WTC11 (cell line): ENCODE measurements around the gene CLEC17A. TPM values are rescaled to one million over a fixed set of nuclear protein-coding genes. Genes with fewer than 3 reads are reported as not detected.
"Not testable (repeated sequence)": the region's sequence is repeated elsewhere in the genome, so short reads cannot be mapped to it uniquely, and the experiment has no call there.

Source experiments
- ATAC-seq: fragments of 200-7000 bp; cut with Tn5 transposase; 2 replicates; pipeline ENCODE4 v1.10.0; 2021; ENCODE audit warnings: mild to moderate bottlenecking, moderate library complexity
- CTCF ChIA-PET: fragments of 300-600 bp; sonication (Branson Sonifier 250); formaldehyde crosslinking; loops from one replicate; lab custom pipeline; 2021; ENCODE audit warnings: antibody characterized with exemption; lab: Charles Lee
- POLR2A ChIA-PET: fragments of 350-600 bp; sonication (Branson Sonifier 250); formaldehyde crosslinking; loops from one replicate; lab custom pipeline; 2021; ENCODE audit warnings: antibody characterized with exemption; lab: Charles Lee
- DNase-seq: peaks from one replicate; pipeline ENCODE4 v3.0.0; 2021; ENCODE audit warnings: low spot score
- H3K27ac Mint-ChIP-seq: 2 replicates; pipeline ENCODE4 v1.8.0; 2021; ENCODE audit warnings: mixed read lengths
- H3K27me3 Mint-ChIP-seq: 2 replicates; pipeline ENCODE4 v1.8.0; 2021; ENCODE audit warnings: low read depth, mild to moderate bottlenecking, moderate library complexity, mixed read lengths
- H3K36me3 Mint-ChIP-seq: 2 replicates; pipeline ENCODE4 v1.8.0; 2021; ENCODE audit warnings: mixed read lengths
- H3K4me1 Mint-ChIP-seq: 2 replicates; pipeline ENCODE4 v1.8.0; 2022; ENCODE audit warnings: mixed read lengths
- H3K4me3 Mint-ChIP-seq: 2 replicates; pipeline ENCODE4 v1.8.0; 2021; ENCODE audit warnings: mild to moderate bottlenecking, moderate library complexity, mixed read lengths
- H3K9me3 Mint-ChIP-seq: 2 replicates; pipeline ENCODE4 v1.8.0; 2021; ENCODE audit warnings: mixed read lengths
- ELF4 ChIP-seq: sonication (generic); formaldehyde crosslinking; IDR thresholded peaks from 2 replicates; pipeline ENCODE4 v1.8.1; 2022; ENCODE audit warnings: low read depth, mild to moderate bottlenecking, moderate library complexity, missing genetic modification reagents
- ERG ChIP-seq: fragments of 250-450 bp; sonication (Bioruptor Pico); IDR thresholded peaks from 2 replicates; pipeline ENCODE4 v1.8.0; 2021; ENCODE audit warnings: mild to moderate bottlenecking
- GABPB1 ChIP-seq: sonication (generic); formaldehyde crosslinking; IDR thresholded peaks from 2 replicates; pipeline ENCODE4 v1.8.1; 2023; ENCODE audit warnings: mild to moderate bottlenecking, missing genetic modification reagents
- MXD4 ChIP-seq: fragments of 250-450 bp; sonication (Bioruptor Pico); IDR thresholded peaks from 2 replicates; pipeline ENCODE4 v1.8.0; 2021; ENCODE audit warnings: mild to moderate bottlenecking, moderate library complexity, borderline replicate concordance
- OVOL2 ChIP-seq: fragments of 250-450 bp; sonication (Bioruptor Pico); IDR thresholded peaks from 2 replicates; pipeline ENCODE4 v1.9.0; 2021; ENCODE audit warnings: mild to moderate bottlenecking, borderline replicate concordance
- RELA ChIP-seq: sonication (generic); formaldehyde crosslinking; IDR thresholded peaks from 2 replicates; pipeline ENCODE4 v1.8.1; 2022; ENCODE audit warnings: missing genetic modification reagents, mild to moderate bottlenecking, borderline replicate concordance
- ZNF317 ChIP-seq: sonication (generic); formaldehyde crosslinking; IDR thresholded peaks from 2 replicates; pipeline ENCODE4 v1.8.1; 2023; ENCODE audit warnings: low read depth, mild to moderate bottlenecking, moderate library complexity, missing genetic modification reagents, borderline replicate concordance
- ZNF396 ChIP-seq: fragments of 250-450 bp; sonication (Bioruptor Pico); IDR thresholded peaks from 2 replicates; pipeline ENCODE4 v1.8.0; 2021; ENCODE audit warnings: mild to moderate bottlenecking, moderate library complexity, borderline replicate concordance
- ZNF423 ChIP-seq: fragments of 250-450 bp; sonication (Bioruptor Pico); IDR thresholded peaks from 2 replicates; pipeline ENCODE4 v2.1.2; 2022; ENCODE audit warnings: mild to moderate bottlenecking, moderate library complexity
- ZNF532 ChIP-seq: fragments of 250-450 bp; sonication (Bioruptor Pico); IDR thresholded peaks from 2 replicates; pipeline ENCODE4 v1.9.0; 2021; ENCODE audit warnings: mild to moderate bottlenecking, borderline replicate concordance
- total RNA-seq: library from RNA; stranded (reverse); gene quantifications from 3 replicates; pipeline ENCODE4 v1.2.3, GENCODE V29; 2021
- TF ChIP-seq, protein P1 (sequence below): fragments of 250-450 bp; sonication (Bioruptor Pico); IDR thresholded peaks from 2 replicates; pipeline ENCODE4 v1.9.0; 2021; ENCODE audit warnings: mild to moderate bottlenecking
- TF ChIP-seq, protein P2 (sequence below): sonication (generic); formaldehyde crosslinking; IDR thresholded peaks from 2 replicates; pipeline ENCODE4 v1.8.0; 2023; ENCODE audit warnings: missing genetic modification reagents
- TF ChIP-seq, protein P3 (sequence below): sonication (generic); formaldehyde crosslinking; IDR thresholded peaks from 2 replicates; pipeline ENCODE4 v1.8.0; 2022; ENCODE audit warnings: mild to moderate bottlenecking, missing genetic modification reagents

The CLEC17A gene
- total RNA-seq, 1 experiment from 2014 or later: not detected

- TF ChIP-seq, protein P1, sequence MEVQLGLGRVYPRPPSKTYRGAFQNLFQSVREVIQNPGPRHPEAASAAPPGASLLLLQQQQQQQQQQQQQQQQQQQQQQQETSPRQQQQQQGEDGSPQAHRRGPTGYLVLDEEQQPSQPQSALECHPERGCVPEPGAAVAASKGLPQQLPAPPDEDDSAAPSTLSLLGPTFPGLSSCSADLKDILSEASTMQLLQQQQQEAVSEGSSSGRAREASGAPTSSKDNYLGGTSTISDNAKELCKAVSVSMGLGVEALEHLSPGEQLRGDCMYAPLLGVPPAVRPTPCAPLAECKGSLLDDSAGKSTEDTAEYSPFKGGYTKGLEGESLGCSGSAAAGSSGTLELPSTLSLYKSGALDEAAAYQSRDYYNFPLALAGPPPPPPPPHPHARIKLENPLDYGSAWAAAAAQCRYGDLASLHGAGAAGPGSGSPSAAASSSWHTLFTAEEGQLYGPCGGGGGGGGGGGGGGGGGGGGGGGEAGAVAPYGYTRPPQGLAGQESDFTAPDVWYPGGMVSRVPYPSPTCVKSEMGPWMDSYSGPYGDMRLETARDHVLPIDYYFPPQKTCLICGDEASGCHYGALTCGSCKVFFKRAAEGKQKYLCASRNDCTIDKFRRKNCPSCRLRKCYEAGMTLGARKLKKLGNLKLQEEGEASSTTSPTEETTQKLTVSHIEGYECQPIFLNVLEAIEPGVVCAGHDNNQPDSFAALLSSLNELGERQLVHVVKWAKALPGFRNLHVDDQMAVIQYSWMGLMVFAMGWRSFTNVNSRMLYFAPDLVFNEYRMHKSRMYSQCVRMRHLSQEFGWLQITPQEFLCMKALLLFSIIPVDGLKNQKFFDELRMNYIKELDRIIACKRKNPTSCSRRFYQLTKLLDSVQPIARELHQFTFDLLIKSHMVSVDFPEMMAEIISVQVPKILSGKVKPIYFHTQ (CRISPR knock-in tag): no peak
- TF ChIP-seq OVOL2 (CRISPR knock-in tag) (no peak), ZNF317 (CRISPR knock-in tag) (no peak)
These were observed 32.7 kb downstream of the CLEC17A start (continued) for GRCh38 chr19:14615623-14616022.

DNA sequence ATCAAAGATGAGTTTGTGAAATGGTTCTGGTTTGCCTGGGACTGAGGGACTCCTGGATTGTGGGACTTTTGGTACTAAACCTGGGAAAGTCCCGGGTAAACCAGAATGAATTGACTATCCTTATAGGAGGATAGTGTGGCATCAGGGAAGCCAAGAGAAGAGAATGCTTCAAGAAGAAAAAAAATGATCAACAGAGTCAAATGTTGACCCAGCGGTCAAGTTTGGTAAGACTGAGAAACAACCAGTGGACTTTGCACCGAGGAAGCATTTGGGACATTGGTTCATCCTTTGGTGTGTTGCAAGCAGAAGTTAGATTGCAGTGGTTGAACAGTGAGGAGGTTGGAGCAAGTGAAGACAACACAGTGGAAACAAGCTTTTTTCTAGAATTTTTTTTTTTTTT is 33.5 kb downstream of the CLEC17A start:
- POLR2A ChIA-PET: no interaction called here
- TF ChIP-seq GABPB1 (CRISPR knock-in tag) (peak; percentile 86), RELA (CRISPR knock-in tag) (no peak)
- no peaks in the 10 kb centered on the region for H3K4me1 Mint-ChIP-seq
- H3K36me3 Mint-ChIP-seq: peaks cover 8% of the 10 kb centered on the region
- no peak for DNase-seq
- no peak overlapping the region for H3K4me3 Mint-ChIP-seq
- ATAC-seq: no peak
- CTCF ChIA-PET: no interaction called here
- H3K27me3 Mint-ChIP-seq: peaks cover 13% of the 10 kb centered on the region; the same call in 1 of the 2 replicates
- peaks cover 32% of the 10 kb centered on the region for H3K9me3 Mint-ChIP-seq
- H3K27ac Mint-ChIP-seq: no peak overlapping the region

DNA sequence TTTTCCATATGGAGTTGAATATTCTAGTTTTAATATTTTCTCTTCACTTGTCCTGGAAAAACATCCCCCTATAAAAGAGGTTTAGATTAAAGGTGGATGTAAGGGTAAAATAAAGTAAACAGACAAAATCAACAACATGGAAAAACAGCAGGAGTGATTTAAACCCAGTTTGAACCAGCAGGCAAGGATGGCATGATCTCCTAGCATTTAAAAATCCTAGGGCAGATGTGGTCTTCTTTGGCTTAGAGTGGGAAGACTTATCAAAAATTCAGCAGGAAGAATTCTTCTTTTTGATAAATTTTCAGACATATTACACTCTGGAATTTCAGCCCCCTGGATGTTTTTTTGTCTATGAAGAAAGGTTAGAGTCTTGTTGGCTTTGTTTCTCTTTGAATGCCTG is 36.5 kb downstream of the CLEC17A start:
- CTCF ChIA-PET: interaction anchor here (0.6 kb wide), 1 partner anchor 15 kb away, joined by 3 read pairs; no protein-coding TSS in a partner anchor
- H3K9me3 Mint-ChIP-seq: peaks cover 27% of the 10 kb centered on the region
- no peak for DNase-seq

DNA sequence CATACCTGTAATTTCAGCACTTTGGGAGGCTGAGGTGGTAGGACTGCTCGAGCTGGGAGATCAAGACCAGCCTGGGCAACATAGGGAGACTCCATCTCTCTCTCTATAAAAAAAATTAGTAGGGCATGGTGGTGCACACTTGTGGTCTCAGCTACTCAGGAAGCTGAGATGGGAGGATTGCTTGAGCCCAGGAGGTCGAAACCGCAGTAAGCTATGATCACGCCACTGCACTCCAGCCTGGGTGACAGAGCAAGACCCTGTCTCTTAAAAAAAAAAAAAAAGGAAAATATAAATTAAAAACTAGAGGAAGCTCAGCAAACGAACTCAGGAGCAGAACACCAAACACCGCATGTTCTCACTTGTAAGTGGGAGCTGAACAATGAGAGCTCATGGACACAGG is 41.6 kb downstream of the CLEC17A start:
- not testable (repeated sequence) for H3K36me3 Mint-ChIP-seq, H3K4me3 Mint-ChIP-seq, ATAC-seq, H3K27me3 Mint-ChIP-seq, H3K4me1 Mint-ChIP-seq, DNase-seq, H3K27ac Mint-ChIP-seq
- POLR2A ChIA-PET: interaction anchor here (0.6 kb wide), 1 partner anchor 162 kb away, joined by 3 read pairs; no protein-coding TSS in a partner anchor
- peaks cover 16% of the 10 kb centered on the region for H3K9me3 Mint-ChIP-seq
- CTCF ChIA-PET: interaction anchor here (0.7 to 1.6 kb wide), 2 partner anchors 50 to 432 kb away, joined by 3 to 4 read pairs; no protein-coding TSS in a partner anchor

More for the DNA sequence above, 36.5 kb downstream of the CLEC17A start:
- H3K4me1 Mint-ChIP-seq: no peaks in the 10 kb centered on the region
- no peak overlapping the region for H3K27ac Mint-ChIP-seq
- POLR2A ChIA-PET: no interaction called here
- TF ChIP-seq ZNF396 (CRISPR knock-in tag) (no peak), ERG (no peak), ZNF423 (CRISPR knock-in tag) (no peak), ELF4 (no peak), MXD4 (CRISPR knock-in tag) (no peak), ZNF532 (no peak)
- TF ChIP-seq, protein P2, sequence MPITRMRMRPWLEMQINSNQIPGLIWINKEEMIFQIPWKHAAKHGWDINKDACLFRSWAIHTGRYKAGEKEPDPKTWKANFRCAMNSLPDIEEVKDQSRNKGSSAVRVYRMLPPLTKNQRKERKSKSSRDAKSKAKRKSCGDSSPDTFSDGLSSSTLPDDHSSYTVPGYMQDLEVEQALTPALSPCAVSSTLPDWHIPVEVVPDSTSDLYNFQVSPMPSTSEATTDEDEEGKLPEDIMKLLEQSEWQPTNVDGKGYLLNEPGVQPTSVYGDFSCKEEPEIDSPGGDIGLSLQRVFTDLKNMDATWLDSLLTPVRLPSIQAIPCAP (CRISPR knock-in tag): no peak
- TF ChIP-seq, protein P3, sequence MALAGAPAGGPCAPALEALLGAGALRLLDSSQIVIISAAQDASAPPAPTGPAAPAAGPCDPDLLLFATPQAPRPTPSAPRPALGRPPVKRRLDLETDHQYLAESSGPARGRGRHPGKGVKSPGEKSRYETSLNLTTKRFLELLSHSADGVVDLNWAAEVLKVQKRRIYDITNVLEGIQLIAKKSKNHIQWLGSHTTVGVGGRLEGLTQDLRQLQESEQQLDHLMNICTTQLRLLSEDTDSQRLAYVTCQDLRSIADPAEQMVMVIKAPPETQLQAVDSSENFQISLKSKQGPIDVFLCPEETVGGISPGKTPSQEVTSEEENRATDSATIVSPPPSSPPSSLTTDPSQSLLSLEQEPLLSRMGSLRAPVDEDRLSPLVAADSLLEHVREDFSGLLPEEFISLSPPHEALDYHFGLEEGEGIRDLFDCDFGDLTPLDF (CRISPR knock-in tag): no peak
- peaks cover 8% of the 10 kb centered on the region for H3K36me3 Mint-ChIP-seq
- H3K4me3 Mint-ChIP-seq: no peak overlapping the region
- H3K27me3 Mint-ChIP-seq: peaks cover 10% of the 10 kb centered on the region; the same call in 1 of the 2 replicates
- no peak for ATAC-seq
